OCI-LY3 (cell line): ENCODE data around the gene RPL34.

ENCODE experiments used
- H2AFZ ChIP-seq: fragments of 200-600, 300-600 bp; shearing (Covaris generic); 2 replicates; pipeline ENCODE4 v1.6.0; 2014; ENCODE audit warnings: antibody characterized with exemption, low read depth, low read length
- H3K27ac ChIP-seq: fragments of 200-600, 300-600 bp; sonication (generic); 2 replicates; pipeline ENCODE4 v1.5.1; 2014; ENCODE audit warnings: mild to moderate bottlenecking, low read length, moderate library complexity, mixed read lengths
- H3K27me3 ChIP-seq: fragments of 200-600, 300-600 bp; sonication (generic); 2 replicates; pipeline ENCODE4 v1.6.1; 2014; ENCODE audit warnings: low read depth, low read length, mixed read lengths
- H3K36me3 ChIP-seq: fragments of 200-600, 300-600 bp; sonication (generic); replicated peaks from 2 replicates; pipeline ENCODE3; 2014; ENCODE audit warnings: low read depth, low read length, mixed read lengths
- H3K4me1 ChIP-seq: fragments of 300-600, 200-600 bp; sonication (generic); 2 replicates; pipeline ENCODE4 v1.6.1; 2014; ENCODE audit warnings: low read length, mixed read lengths
- H3K4me2 ChIP-seq: fragments of 200-600, 300-600 bp; sonication (generic); 2 replicates; pipeline ENCODE4 v1.6.1; 2014; ENCODE audit warnings: low read length, mixed read lengths
- H3K4me3 ChIP-seq: fragments of 300-600, 200-600 bp; sonication (generic); 2 replicates; pipeline ENCODE4 v1.5.1; 2014; ENCODE audit warnings: antibody characterized with exemption, mild to moderate bottlenecking, low read length, moderate library complexity
- H3K79me2 ChIP-seq: fragments of 300-600, 200-600 bp; shearing (Covaris generic); 2 replicates; pipeline ENCODE4 v1.6.1; 2014; ENCODE audit warnings: mild to moderate bottlenecking, low read length, mixed read lengths
- H3K9ac ChIP-seq: fragments of 300-600, 200-600 bp; shearing (Covaris generic); 2 replicates; pipeline ENCODE4 v1.6.0; 2014; ENCODE audit warnings: mild to moderate bottlenecking, low read length, moderate library complexity
- H3K9me3 ChIP-seq: fragments of 200-600, 300-600 bp; shearing (Covaris generic); 2 replicates; pipeline ENCODE4 v1.6.1; 2014; ENCODE audit warnings: low read length, mixed read lengths; ENCODE audit not compliant: insufficient read depth
- H4K20me1 ChIP-seq: fragments of 200-600, 300-600 bp; sonication (generic); 2 replicates; pipeline ENCODE4 v1.6.1; 2016; ENCODE audit warnings: low read length, mixed read lengths; ENCODE audit not compliant: insufficient read depth
- CTCF ChIP-seq: fragments of 200-600, 300-600 bp; sonication (generic); IDR thresholded peaks from 2 replicates; pipeline ENCODE4 v1.5.1; 2014; ENCODE audit warnings: antibody characterized with exemption, low read length, low read depth
- EZH2phosphoT487 ChIP-seq: fragments of 200-600 bp; shearing (Covaris generic); IDR thresholded peaks from 2 replicates; pipeline ENCODE4 v1.6.1; 2018; ENCODE audit warnings: antibody characterized with exemption, mixed run types, low read depth

The RPL34 gene

GRCh38 chr4:108624263-108625056 lies 4.1 kb downstream of the RPL34 start:
- Histone ChIP-seq H4K20me1 (peaks cover 36% of the 10 kb centered on the region), H3K27ac (no peak overlapping the region), H3K79me2 (peaks cover 55% of the 10 kb centered on the region), H3K9me3 (no peaks in the 10 kb centered on the region), H2AFZ (no peak overlapping the region), H3K4me1 (peaks cover 18% of the 10 kb centered on the region), H3K9ac (no peak overlapping the region), H3K4me3 (no peak overlapping the region), H3K4me2 (no peak overlapping the region), H3K27me3 (no peaks in the 10 kb centered on the region), H3K36me3 (peaks cover 72% of the 10 kb centered on the region)
- no peak for TF ChIP-seq EZH2phosphoT487
- no peak for TF ChIP-seq CTCF

- H3K4me3 ChIP-seq = no peak overlapping the region
- H3K9ac ChIP-seq = no peak overlapping the region
- no peaks in the 10 kb centered on the region for H3K27me3 ChIP-seq
- H3K79me2 ChIP-seq = peaks cover 48% of the 10 kb centered on the region
- H2AFZ ChIP-seq = no peak overlapping the region
- H3K36me3 ChIP-seq = peaks cover 81% of the 10 kb centered on the region
- H3K9me3 ChIP-seq = no peaks in the 10 kb centered on the region
- H3K4me1 ChIP-seq = peaks cover 13% of the 10 kb centered on the region
- H3K27ac ChIP-seq = no peak overlapping the region
- TF ChIP-seq EZH2phosphoT487 = no peak
- TF ChIP-seq CTCF = no peak
- no peak overlapping the region for H3K4me2 ChIP-seq
- H4K20me1 ChIP-seq = peaks cover 33% of the 10 kb centered on the region
These were observed 5.7 kb downstream of the RPL34 start for GRCh38 chr4:108626056-108626455.

- no peak overlapping the region for H3K9ac ChIP-seq
- TF ChIP-seq EZH2phosphoT487 (no peak), CTCF (no peak)
- H3K36me3 ChIP-seq = peaks cover 79% of the 10 kb centered on the region
- no peak overlapping the region for H3K27ac ChIP-seq
- no peak overlapping the region for H2AFZ ChIP-seq
- no peaks in the 10 kb centered on the region for H3K27me3 ChIP-seq
- H3K79me2 ChIP-seq = peaks cover 24% of the 10 kb centered on the region
- H3K9me3 ChIP-seq = no peaks in the 10 kb centered on the region
- no peak overlapping the region for H3K4me2 ChIP-seq
- H4K20me1 ChIP-seq = peaks cover 14% of the 10 kb centered on the region
- no peak overlapping the region for H3K4me3 ChIP-seq
- no peaks in the 10 kb centered on the region for H3K4me1 ChIP-seq
These were observed 8.0 kb downstream of the RPL34 start for GRCh38 chr4:108628411-108628810.

DNA sequence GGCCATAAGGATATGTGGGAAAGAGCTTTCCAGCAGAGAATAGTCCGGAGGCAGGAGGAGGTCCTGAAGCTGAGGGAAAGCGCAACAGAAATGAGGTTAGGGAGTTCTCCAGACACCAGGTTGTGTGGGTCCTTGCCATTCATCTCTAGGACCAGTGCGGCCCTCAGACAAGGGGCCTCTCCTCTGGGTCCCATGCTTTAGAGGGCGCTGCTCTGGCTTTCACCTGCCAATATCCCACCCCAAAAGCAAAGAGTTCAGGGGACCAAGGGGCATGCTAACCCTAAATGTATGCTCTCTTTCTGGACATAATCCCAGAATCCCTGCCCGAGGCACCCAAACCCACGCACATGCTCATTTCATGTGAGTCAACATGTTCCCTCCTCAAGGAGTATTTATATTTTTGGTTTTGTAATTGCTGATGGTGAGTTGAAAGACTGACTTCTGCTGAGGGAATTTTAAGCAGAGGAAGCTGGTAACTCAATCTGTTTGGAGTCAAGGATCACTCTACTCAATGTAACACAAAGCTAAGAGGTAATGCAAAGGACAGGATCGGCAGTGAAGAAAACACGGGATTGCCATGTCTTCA lies 14.8 kb downstream of the RPL34 start:
- no peaks in the 10 kb centered on the region for H4K20me1 ChIP-seq
- peaks cover 35% of the 10 kb centered on the region for H3K36me3 ChIP-seq
- no peak overlapping the region for H3K27ac ChIP-seq
- H3K4me2 ChIP-seq = no peak overlapping the region
- no peak overlapping the region for H2AFZ ChIP-seq
- H3K27me3 ChIP-seq = no peaks in the 10 kb centered on the region
- H3K79me2 ChIP-seq = no peaks in the 10 kb centered on the region
- TF ChIP-seq EZH2phosphoT487 = no peak
- no peak for TF ChIP-seq CTCF
- no peak overlapping the region for H3K9ac ChIP-seq
- no peak overlapping the region for H3K4me3 ChIP-seq
- no peaks in the 10 kb centered on the region for H3K9me3 ChIP-seq
- H3K4me1 ChIP-seq = no peaks in the 10 kb centered on the region
